Liver (tissue), 9 donors: ENCODE measurements around the gene CACNA1C. TPM values are rescaled to one million over a fixed set of nuclear protein-coding genes. Genes with fewer than 3 reads are reported as not detected.

ENCODE experiments used
- DNase-seq: peaks from one replicate; pipeline ENCODE4 v3.0.0-alpha.2; 2017; ENCODE audit warnings: low spot score
- H3K27ac ChIP-seq, 2 donors: one replicate each; pipeline ENCODE4 v1.7.0; 2013; ENCODE audit warnings: inconsistent platforms in 2 of 2, low read length in 2 of 2, control low read depth in 1 of 2, low read depth in 1 of 2, mild to moderate bottlenecking in 1 of 2
- H3K27me3 ChIP-seq, 4 donors: one replicate each; pipeline versions ENCODE4 v1.6.1 to v1.7.0; 2013; ENCODE audit warnings: low read length in 3 of 4, inconsistent platforms in 1 of 4, mild to moderate bottlenecking in 1 of 4, moderate library complexity in 1 of 4; ENCODE audit not compliant: control insufficient read depth in 4 of 4, insufficient read depth in 4 of 4
- H3K36me3 ChIP-seq, 4 donors: one replicate each; pipeline versions ENCODE4 v1.6.1 to v1.7.0; 2013; ENCODE audit warnings: low read length in 3 of 4, mild to moderate bottlenecking in 3 of 4, low read depth in 1 of 4, moderate library complexity in 1 of 4; ENCODE audit not compliant: control insufficient read depth in 4 of 4, insufficient read depth in 3 of 4
- H3K4me1 ChIP-seq, 4 donors: one replicate each; pipeline versions ENCODE4 v1.6.1 to v1.7.0; 2013; ENCODE audit warnings: low read length in 3 of 4, mild to moderate bottlenecking in 3 of 4, moderate library complexity in 1 of 4; ENCODE audit not compliant: control insufficient read depth in 4 of 4, insufficient read depth in 4 of 4
- H3K4me3 ChIP-seq, 3 donors: one replicate each; pipeline versions ENCODE4 v1.6.1 to v1.7.0; 2013; ENCODE audit warnings: low read length in 3 of 3, control low read depth in 1 of 3, low read depth in 1 of 3, mild to moderate bottlenecking in 1 of 3
- H3K9ac ChIP-seq, 2 donors: one replicate each; pipeline ENCODE4 v1.7.0; 2013; ENCODE audit warnings: low read length in 2 of 2, mild to moderate bottlenecking in 2 of 2, moderate library complexity in 2 of 2, control low read depth in 1 of 2, low read depth in 1 of 2
- H3K9me3 ChIP-seq, 4 donors: one replicate each; pipeline versions ENCODE4 v1.6.1 to v1.7.0; 2013; ENCODE audit warnings: low read length in 3 of 4; ENCODE audit not compliant: control insufficient read depth in 4 of 4
- EGR1 ChIP-seq, 2 donors: IDR thresholded peaks; 2 replicates each; pipeline ENCODE4 v1.6.1; 2016 to 2018; ENCODE audit warnings: antibody characterized with exemption in 2 of 2, low read depth in 2 of 2
- FOXA1 ChIP-seq: IDR thresholded peaks from 2 replicates; pipeline ENCODE4 v1.6.1; 2016; ENCODE audit warnings: antibody characterized with exemption
- FOXA2 ChIP-seq: IDR thresholded peaks from 2 replicates; pipeline ENCODE4 v1.6.1; 2016; ENCODE audit warnings: antibody characterized with exemption
- JUND ChIP-seq, 2 donors: IDR thresholded peaks; 2 replicates each; pipeline ENCODE4 v1.6.1; 2016; ENCODE audit warnings: antibody characterized with exemption in 2 of 2
- MAX ChIP-seq: IDR thresholded peaks from 2 replicates; pipeline ENCODE4 v1.6.1; 2016; ENCODE audit warnings: antibody characterized with exemption
- NR2F2 ChIP-seq: IDR thresholded peaks from 2 replicates; pipeline ENCODE4 v1.6.1; 2016; ENCODE audit warnings: antibody characterized with exemption
- RAD21 ChIP-seq, 2 donors: IDR thresholded peaks; 2 replicates each; pipeline ENCODE4 v1.6.1; 2016; ENCODE audit warnings: antibody characterized with exemption in 2 of 2, mild to moderate bottlenecking in 2 of 2
- RXRA ChIP-seq, 2 donors: IDR thresholded peaks; 2 replicates each; pipeline ENCODE4 v1.6.1; 2017 to 2018; ENCODE audit warnings: antibody characterized with exemption in 2 of 2, mild to moderate bottlenecking in 1 of 2
- TAF1 ChIP-seq: conservative IDR thresholded peaks from 2 replicates; pipeline ENCODE4 v1.6.1; 2016; ENCODE audit warnings: antibody characterized with exemption, mild to moderate bottlenecking
- WGBS: extraction: QIAGEN DNeasy Blood & Tissue Kit; methylation state at CpG from one replicate; pipeline ENCODE4 v1.1.7; 2013; 5-methylcytosine and 5-hydroxymethylcytosine counted together
- polyA plus RNA-seq, 2 donors: library from polyadenylated mRNA; stranded (reverse) in 1 of 2; unstranded in 1 of 2; fragments of 200-250 nt in 1 of 2; fragments of >200 nt in 1 of 2; fragmentation: Nextera tagmentation in 1 of 2; extraction: Ambion mirVana in 1 of 2; gene quantifications; one replicate each; pipeline versions ENCODE4 v1.2.1 to v1.2.3, GENCODE V29; 2013 to 2015
- total RNA-seq, 2 donors: library from RNA; depleted of rRNA; stranded (reverse); fragments of >200 nt; gene quantifications; one replicate each; pipeline ENCODE4 v1.2.3, GENCODE V29; 2014
- TF ChIP-seq, protein P1 (sequence below): IDR thresholded peaks from 2 replicates; pipeline ENCODE4 v1.6.1; 2016; ENCODE audit warnings: antibody characterized with exemption, mild to moderate bottlenecking
- donor health status: healthy.
- donor health status: healthy.
- donor health status: healthy.
- donor health status: healthy.
- donor health status: healthy.

The CACNA1C gene
- total and polyA plus RNA-seq, 4 donors, result 0.23 to 1.9 (median 0.41) TPM

GRCh38 chr12:2343681-2344080, 290.9 kb downstream of the CACNA1C start:
- Histone ChIP-seq H3K27ac (no peak overlapping the region), H3K9ac (no peak overlapping the region), H3K27me3 (no peaks in the 10 kb centered on the region), H3K4me1 (no peaks in the 10 kb centered on the region), H3K36me3 (no peaks in the 10 kb centered on the region), H3K9me3 (no peaks in the 10 kb centered on the region), H3K4me3 (no peak overlapping the region)
- TF ChIP-seq TAF1, result no peak
- TF ChIP-seq RXRA (IDR thresholded peaks at IDR 0.05), result no peak
- DNase-seq, result no peak
- 63% methylated on average over 4 of the region's 4 CpGs for WGBS

DNA sequence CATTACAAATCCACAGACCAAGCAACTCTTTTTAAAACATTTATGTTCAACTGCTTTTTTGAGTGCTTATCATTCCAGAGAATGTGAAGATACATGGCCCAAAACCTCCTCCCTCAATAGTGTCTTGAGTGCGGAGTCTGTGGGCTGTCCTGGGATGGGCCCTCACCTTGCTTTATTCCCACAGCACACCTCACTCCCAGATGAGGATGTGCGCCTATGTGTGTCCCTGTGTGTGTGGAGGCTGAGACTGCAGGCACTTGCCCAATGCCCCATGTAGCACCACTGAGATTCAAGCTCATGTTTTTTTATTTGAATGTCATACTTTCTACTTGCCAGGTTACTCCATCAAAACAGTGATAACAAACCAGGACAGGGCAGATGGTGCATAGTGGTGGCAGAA, 291.7 kb downstream of the CACNA1C start:
- Histone ChIP-seq H3K9me3 (no peaks in the 10 kb centered on the region), H3K27ac (no peak overlapping the region), H3K4me1 (no peaks in the 10 kb centered on the region), H3K9ac (no peak overlapping the region), H3K27me3 (peaks cover 0 to 2% (median 0%) of the 10 kb centered on the region in 4 donors), H3K4me3 (no peak overlapping the region), H3K36me3 (no peaks in the 10 kb centered on the region)
- WGBS, result 93% methylated on average over 2 of the region's 2 CpGs
- TF ChIP-seq TAF1, result no peak
- no peak for TF ChIP-seq FOXA1
- no peak for TF ChIP-seq EGR1 (IDR thresholded peaks at IDR 0.05; ENCODE audit: low read depth in 2 of 2)
- TF ChIP-seq MAX, result no peak
- TF ChIP-seq RAD21 (IDR thresholded peaks at IDR 0.05), result no peak
- no peak for DNase-seq

DNA sequence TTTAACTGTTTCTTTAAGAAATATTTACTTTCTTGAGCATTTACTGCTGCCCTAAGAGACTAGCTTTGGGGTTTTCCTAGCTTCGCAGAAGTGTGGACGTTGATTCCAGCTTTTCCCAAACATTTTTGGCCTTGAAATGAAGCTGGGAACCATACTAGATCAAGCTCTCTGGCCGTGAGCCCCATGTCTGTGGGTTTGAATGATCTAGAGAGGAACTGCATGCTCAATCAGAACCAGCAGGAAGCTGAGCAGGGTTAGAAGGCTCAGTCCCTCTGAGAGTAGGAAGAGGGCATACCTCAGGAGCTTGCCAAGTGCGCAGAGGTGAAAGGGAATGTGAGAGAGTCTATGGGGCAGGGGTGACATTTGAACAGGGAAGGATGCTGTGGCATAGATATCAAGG, 292.1 kb downstream of the CACNA1C start:
- WGBS, result 61% methylated on average over 4 of the region's 4 CpGs
- H3K4me3 ChIP-seq, result no peak overlapping the region
- no peaks in the 10 kb centered on the region for H3K9me3 ChIP-seq
- H3K27me3 ChIP-seq, result peaks cover 0 to 2% (median 0%) of the 10 kb centered on the region in 4 donors
- no peak for DNase-seq
- H3K4me1 ChIP-seq, result no peaks in the 10 kb centered on the region
- no peak overlapping the region for H3K9ac ChIP-seq
- no peaks in the 10 kb centered on the region for H3K36me3 ChIP-seq
- no peak overlapping the region for H3K27ac ChIP-seq
- TF ChIP-seq NR2F2, result no peak
- no peak for TF ChIP-seq RAD21 (IDR thresholded peaks at IDR 0.05)
- TF ChIP-seq TAF1, result no peak
- TF ChIP-seq FOXA1, result no peak
- TF ChIP-seq, protein P1, sequence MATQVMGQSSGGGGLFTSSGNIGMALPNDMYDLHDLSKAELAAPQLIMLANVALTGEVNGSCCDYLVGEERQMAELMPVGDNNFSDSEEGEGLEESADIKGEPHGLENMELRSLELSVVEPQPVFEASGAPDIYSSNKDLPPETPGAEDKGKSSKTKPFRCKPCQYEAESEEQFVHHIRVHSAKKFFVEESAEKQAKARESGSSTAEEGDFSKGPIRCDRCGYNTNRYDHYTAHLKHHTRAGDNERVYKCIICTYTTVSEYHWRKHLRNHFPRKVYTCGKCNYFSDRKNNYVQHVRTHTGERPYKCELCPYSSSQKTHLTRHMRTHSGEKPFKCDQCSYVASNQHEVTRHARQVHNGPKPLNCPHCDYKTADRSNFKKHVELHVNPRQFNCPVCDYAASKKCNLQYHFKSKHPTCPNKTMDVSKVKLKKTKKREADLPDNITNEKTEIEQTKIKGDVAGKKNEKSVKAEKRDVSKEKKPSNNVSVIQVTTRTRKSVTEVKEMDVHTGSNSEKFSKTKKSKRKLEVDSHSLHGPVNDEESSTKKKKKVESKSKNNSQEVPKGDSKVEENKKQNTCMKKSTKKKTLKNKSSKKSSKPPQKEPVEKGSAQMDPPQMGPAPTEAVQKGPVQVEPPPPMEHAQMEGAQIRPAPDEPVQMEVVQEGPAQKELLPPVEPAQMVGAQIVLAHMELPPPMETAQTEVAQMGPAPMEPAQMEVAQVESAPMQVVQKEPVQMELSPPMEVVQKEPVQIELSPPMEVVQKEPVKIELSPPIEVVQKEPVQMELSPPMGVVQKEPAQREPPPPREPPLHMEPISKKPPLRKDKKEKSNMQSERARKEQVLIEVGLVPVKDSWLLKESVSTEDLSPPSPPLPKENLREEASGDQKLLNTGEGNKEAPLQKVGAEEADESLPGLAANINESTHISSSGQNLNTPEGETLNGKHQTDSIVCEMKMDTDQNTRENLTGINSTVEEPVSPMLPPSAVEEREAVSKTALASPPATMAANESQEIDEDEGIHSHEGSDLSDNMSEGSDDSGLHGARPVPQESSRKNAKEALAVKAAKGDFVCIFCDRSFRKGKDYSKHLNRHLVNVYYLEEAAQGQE, result no peak
- no peak for TF ChIP-seq FOXA2
- TF ChIP-seq JUND (IDR thresholded peaks at IDR 0.05), result no peak

DNA sequence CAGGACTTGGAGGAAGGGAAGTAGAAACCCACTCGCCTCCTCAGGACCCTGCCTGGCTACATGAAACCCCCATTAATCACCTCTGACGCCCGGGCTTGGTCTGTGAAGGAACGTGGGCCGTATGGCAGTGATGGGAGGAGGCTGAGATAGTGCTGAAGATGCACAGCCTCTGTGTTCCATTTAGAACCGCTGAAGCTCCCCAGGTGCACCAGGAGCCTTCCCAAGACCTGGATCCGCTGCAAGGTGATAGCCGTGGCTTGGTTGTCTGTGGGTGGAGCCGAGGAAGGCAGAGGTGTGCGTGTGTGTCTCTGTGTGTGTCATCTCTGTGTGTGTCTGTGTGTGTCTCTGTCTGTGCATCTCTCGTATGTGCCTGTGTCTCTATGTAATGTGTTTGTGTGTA, 293.1 kb downstream of the CACNA1C start:
- no peak for DNase-seq
- peaks cover 0 to 2% (median 0%) of the 10 kb centered on the region in 4 donors for H3K27me3 ChIP-seq
- no peaks in the 10 kb centered on the region for H3K36me3 ChIP-seq
- WGBS, result 72% methylated on average over 11 of the region's 11 CpGs
- no peaks in the 10 kb centered on the region for H3K9me3 ChIP-seq
- H3K9ac ChIP-seq, result no peak overlapping the region
- H3K4me3 ChIP-seq, result no peak overlapping the region
- TF ChIP-seq MAX, result no peak
- no peak overlapping the region for H3K27ac ChIP-seq
- H3K4me1 ChIP-seq, result no peaks in the 10 kb centered on the region
